Astrocyte (in vitro differentiated cells and primary cell): Measurements from ENCODE around the gene NXF1. TPM values are rescaled to one million over a fixed set of nuclear protein-coding genes. Genes with fewer than 3 reads are reported as not detected.

ENCODE experiments used
- DNase-seq: peaks from one replicate; pipeline ENCODE4 v3.0.0-alpha.2; 2010; ENCODE audit warnings: low read depth
- FAIRE-seq: peaks from 2 replicates; lab custom pipeline; 2011; peaks lifted over from hg19 to GRCh38; lab: Jason Lieb, UNC
- H2AFZ ChIP-seq: 2 replicates; pipeline ENCODE4 v1.6.0; 2012; ENCODE audit warnings: low read depth, low read length, inconsistent platforms
- H3K27ac ChIP-seq: 2 replicates; pipeline ENCODE4 v1.5.1; 2011; ENCODE audit warnings: low read depth, low read length, inconsistent platforms
- H3K27me3 ChIP-seq: 2 replicates; pipeline ENCODE4 v1.6.0; 2011; ENCODE audit warnings: low read length, inconsistent platforms; ENCODE audit not compliant: insufficient read depth
- H3K36me3 ChIP-seq: 2 replicates; pipeline ENCODE4 v1.5.1; 2011; ENCODE audit warnings: low read length, inconsistent platforms; ENCODE audit not compliant: insufficient read depth
- H3K4me1 ChIP-seq: 2 replicates; pipeline ENCODE4 v1.5.1; 2011; ENCODE audit warnings: low read length, inconsistent platforms; ENCODE audit not compliant: insufficient read depth
- H3K4me2 ChIP-seq: 2 replicates; pipeline ENCODE4 v1.6.0; 2012; ENCODE audit warnings: low read length, inconsistent platforms
- H3K4me3 ChIP-seq: 2 replicates; pipeline ENCODE4 v1.5.1; 2011; ENCODE audit warnings: low read depth, mild to moderate bottlenecking, low read length, inconsistent platforms; ENCODE audit not compliant: insufficient read depth
- H3K79me2 ChIP-seq: 2 replicates; pipeline ENCODE4 v1.6.0; 2012; ENCODE audit warnings: mild to moderate bottlenecking, low read length, inconsistent platforms; ENCODE audit not compliant: insufficient read depth
- H3K9ac ChIP-seq: 2 replicates; pipeline ENCODE4 v1.6.0; 2012; ENCODE audit warnings: mild to moderate bottlenecking, low read length, inconsistent platforms
- H3K9me3 ChIP-seq: 2 replicates; pipeline ENCODE4 v1.5.1; 2012; ENCODE audit warnings: low read depth, mild to moderate bottlenecking, low read length, inconsistent platforms; ENCODE audit not compliant: insufficient read depth
- H4K20me1 ChIP-seq: 2 replicates; pipeline ENCODE4 v1.6.0; 2012; ENCODE audit warnings: low read length, inconsistent platforms; ENCODE audit not compliant: insufficient read depth
- H3K27ac Mint-ChIP-seq: one replicate; pipeline ENCODE4 v1.8.0; 2021; ENCODE audit warnings: mild to moderate bottlenecking, mixed read lengths; ENCODE audit not compliant: unreplicated experiment
- H3K27me3 Mint-ChIP-seq: one replicate; pipeline ENCODE4 v1.8.0; 2021; ENCODE audit warnings: low read depth, mixed read lengths; ENCODE audit not compliant: unreplicated experiment
- H3K36me3 Mint-ChIP-seq: one replicate; pipeline ENCODE4 v1.8.0; 2021; ENCODE audit warnings: low read depth, mixed read lengths; ENCODE audit not compliant: unreplicated experiment
- H3K4me1 Mint-ChIP-seq: one replicate; pipeline ENCODE4 v1.8.0; 2021; ENCODE audit warnings: low read depth, mixed read lengths; ENCODE audit not compliant: unreplicated experiment
- H3K4me3 Mint-ChIP-seq: one replicate; pipeline ENCODE4 v1.8.0; 2021; ENCODE audit warnings: mild to moderate bottlenecking, moderate library complexity, mixed read lengths; ENCODE audit not compliant: unreplicated experiment
- H3K9me3 Mint-ChIP-seq: one replicate; pipeline ENCODE4 v1.8.0; 2021; ENCODE audit warnings: mild to moderate bottlenecking, mixed read lengths; ENCODE audit not compliant: unreplicated experiment
- EZH2 ChIP-seq: IDR thresholded peaks from 2 replicates; pipeline ENCODE4 v1.6.1; 2012; ENCODE audit warnings: mild to moderate bottlenecking, low read length, inconsistent platforms; ENCODE audit not compliant: insufficient read depth
- total RNA-seq: library from RNA; stranded (reverse); gene quantifications from 2 replicates; pipeline ENCODE4 v1.2.1, GENCODE V29; 2021
- TF ChIP-seq, protein P1 (sequence below): IDR thresholded peaks from 2 replicates; pipeline ENCODE4 v1.5.1; 2011; ENCODE audit warnings: low read depth, mild to moderate bottlenecking, inconsistent platforms, low read length, moderate library complexity; ENCODE audit not compliant: insufficient read depth

The NXF1 gene
- total RNA-seq, 1 donor from 2014 or later = 55.9 TPM

DNA sequence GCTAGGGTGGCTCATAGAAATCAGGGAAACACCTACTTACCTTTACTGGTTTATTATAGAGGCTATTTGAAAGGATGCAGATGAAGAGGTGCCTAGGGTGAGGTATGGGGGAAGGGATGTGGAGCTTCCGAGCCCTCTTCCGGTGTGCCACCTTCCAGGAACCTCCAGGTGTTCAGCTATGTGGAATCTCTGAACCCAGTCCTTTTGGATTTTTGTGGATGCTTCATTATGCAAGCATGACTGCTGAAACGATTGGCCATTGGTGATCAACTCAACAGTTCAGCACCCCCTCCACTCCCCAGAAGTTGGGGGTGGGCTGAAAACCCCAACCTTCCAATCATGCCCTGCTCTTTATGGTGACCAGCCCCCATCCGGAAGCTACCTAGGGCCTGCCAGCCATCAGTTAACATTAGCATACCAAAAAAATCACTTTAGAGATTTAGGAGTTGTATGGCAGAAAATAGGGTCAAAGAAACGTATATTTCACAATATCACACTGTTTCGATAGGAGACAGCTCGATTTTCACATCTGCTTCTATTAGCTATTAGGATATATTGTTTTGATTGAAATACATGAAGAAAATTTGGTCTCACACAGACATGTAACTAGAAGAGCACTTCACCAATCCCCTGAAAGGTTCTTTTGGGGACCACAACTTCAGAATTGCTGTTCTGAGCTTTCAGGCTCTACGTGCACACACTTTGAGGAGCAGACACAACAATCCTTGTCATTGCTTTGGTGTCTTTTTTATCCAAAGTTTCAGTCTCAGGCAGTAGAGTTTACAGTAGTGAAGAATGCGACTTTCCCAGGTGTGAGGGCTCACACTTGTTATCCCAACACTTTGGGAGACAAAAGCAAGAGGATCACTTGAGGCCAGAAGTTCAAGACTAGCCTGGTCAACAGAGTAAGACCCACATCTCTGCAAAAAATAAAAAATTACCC, 47.1 kb downstream of the NXF1 start:
- H3K9me3 ChIP-seq = no peaks in the 10 kb centered on the region
- TF ChIP-seq EZH2 = no peak
- TF ChIP-seq, protein P1, sequence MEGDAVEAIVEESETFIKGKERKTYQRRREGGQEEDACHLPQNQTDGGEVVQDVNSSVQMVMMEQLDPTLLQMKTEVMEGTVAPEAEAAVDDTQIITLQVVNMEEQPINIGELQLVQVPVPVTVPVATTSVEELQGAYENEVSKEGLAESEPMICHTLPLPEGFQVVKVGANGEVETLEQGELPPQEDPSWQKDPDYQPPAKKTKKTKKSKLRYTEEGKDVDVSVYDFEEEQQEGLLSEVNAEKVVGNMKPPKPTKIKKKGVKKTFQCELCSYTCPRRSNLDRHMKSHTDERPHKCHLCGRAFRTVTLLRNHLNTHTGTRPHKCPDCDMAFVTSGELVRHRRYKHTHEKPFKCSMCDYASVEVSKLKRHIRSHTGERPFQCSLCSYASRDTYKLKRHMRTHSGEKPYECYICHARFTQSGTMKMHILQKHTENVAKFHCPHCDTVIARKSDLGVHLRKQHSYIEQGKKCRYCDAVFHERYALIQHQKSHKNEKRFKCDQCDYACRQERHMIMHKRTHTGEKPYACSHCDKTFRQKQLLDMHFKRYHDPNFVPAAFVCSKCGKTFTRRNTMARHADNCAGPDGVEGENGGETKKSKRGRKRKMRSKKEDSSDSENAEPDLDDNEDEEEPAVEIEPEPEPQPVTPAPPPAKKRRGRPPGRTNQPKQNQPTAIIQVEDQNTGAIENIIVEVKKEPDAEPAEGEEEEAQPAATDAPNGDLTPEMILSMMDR = no peak
- H3K27ac Mint-ChIP-seq = no peak overlapping the region
- no peaks in the 10 kb centered on the region for H4K20me1 ChIP-seq
- peaks cover 1% of the 10 kb centered on the region for H3K36me3 Mint-ChIP-seq
- H3K4me3 Mint-ChIP-seq = no peak overlapping the region
- FAIRE-seq = no peak
- H3K79me2 ChIP-seq = peaks cover 22% of the 10 kb centered on the region
- H3K9ac ChIP-seq = no peak overlapping the region
- peaks cover 13% of the 10 kb centered on the region for H3K4me1 ChIP-seq
- no peaks in the 10 kb centered on the region for H3K36me3 ChIP-seq
- peaks cover 6% of the 10 kb centered on the region for H3K4me1 Mint-ChIP-seq
- no peak overlapping the region for H2AFZ ChIP-seq
- no peak overlapping the region for H3K4me2 ChIP-seq
- no peaks in the 10 kb centered on the region for H3K27me3 ChIP-seq
- H3K4me3 ChIP-seq = no peak overlapping the region
- no peak overlapping the region for H3K27ac ChIP-seq
- H3K9me3 Mint-ChIP-seq = no peaks in the 10 kb centered on the region
- no peaks in the 10 kb centered on the region for H3K27me3 Mint-ChIP-seq
- no peak for DNase-seq

DNA sequence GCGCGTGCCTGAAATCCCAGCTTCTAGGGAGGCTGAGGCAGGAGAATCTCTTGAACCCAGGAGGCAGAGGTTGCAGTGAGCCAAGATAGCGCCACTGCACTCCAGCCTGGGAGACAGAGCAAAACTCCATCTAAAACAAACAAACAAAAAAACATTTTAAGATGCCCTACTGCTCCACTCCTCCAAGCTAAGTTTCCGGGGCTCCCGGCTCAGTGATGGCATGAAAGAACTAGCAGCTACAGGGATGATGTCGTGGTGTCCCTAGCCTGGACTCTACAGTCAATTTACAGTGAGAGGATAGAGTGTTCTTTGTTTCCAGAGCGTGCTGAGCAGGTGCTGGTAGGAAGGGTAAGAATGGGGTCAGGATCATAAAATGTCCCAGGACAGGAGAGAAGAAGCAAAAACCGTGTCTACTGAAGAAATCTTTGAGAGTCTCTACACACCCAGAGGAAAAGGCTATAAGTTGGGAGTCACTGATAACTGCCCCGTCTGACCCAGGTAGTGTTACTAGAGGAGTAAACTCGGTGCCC, 50.1 kb downstream of the NXF1 start:
- H3K27ac Mint-ChIP-seq = no peak overlapping the region
- Histone ChIP-seq H4K20me1 (no peaks in the 10 kb centered on the region), H3K36me3 (no peaks in the 10 kb centered on the region), H3K4me1 (peaks cover 4% of the 10 kb centered on the region), H3K27me3 (no peaks in the 10 kb centered on the region), H3K79me2 (peaks cover 19% of the 10 kb centered on the region), H3K27ac (no peak overlapping the region), H3K4me2 (no peak overlapping the region), H3K4me3 (no peak overlapping the region), H3K9me3 (no peaks in the 10 kb centered on the region), H3K9ac (no peak overlapping the region), H2AFZ (no peak overlapping the region)
- no peaks in the 10 kb centered on the region for H3K9me3 Mint-ChIP-seq
- DNase-seq (no peak), FAIRE-seq (no peak)
- peaks cover 2% of the 10 kb centered on the region for H3K36me3 Mint-ChIP-seq
- no peaks in the 10 kb centered on the region for H3K27me3 Mint-ChIP-seq
- TF ChIP-seq, protein P1 = no peak
- no peak for TF ChIP-seq EZH2
- no peak overlapping the region for H3K4me3 Mint-ChIP-seq
- H3K4me1 Mint-ChIP-seq = peaks cover 2% of the 10 kb centered on the region
